Measurements from ENCODE around the gene ATRAID.

ATRAID gene

DNA sequence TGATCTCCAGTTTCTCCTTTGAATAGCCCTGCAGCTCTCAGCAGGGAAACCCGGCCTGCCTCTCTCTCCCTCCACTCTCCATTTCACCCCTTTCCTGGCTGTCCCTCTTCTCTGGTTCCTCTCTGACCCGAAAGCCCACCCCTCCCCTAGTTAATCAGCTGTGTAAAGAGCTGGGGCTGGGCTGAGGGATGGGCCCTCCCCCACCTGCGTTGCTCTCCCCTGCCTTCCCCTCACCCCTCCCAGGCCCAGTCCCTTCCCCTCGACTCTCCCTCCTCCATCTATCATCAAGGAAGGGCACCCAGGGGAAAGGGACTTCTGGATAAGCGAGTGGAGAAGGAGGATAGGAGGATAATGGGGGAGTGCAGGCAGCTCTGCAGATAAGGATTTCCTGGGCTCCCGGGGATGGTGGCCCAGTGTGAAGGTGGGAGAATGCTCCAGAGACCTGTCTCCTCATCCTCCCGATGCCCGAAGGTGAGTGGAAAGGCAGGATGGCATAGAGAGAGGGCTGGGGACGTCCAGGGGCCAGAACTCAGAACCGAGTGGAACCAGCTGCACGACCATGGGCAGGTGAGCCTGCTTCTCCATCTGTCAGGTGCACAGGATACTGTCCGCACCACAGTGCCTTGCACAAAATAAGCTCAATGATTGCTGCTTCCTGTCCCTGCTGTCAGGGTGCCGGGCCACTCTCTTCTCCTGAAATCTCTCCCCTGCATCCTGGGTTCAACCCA is 39.0 kb downstream of the ATRAID start:
- no peak for DNase-seq (ENCODE audit: low read depth)

- no peak for DNase-seq (ENCODE audit: low read depth)
Measured at GRCh38 chr2:27251766-27252165, 39.9 kb downstream of the ATRAID start.

DNA sequence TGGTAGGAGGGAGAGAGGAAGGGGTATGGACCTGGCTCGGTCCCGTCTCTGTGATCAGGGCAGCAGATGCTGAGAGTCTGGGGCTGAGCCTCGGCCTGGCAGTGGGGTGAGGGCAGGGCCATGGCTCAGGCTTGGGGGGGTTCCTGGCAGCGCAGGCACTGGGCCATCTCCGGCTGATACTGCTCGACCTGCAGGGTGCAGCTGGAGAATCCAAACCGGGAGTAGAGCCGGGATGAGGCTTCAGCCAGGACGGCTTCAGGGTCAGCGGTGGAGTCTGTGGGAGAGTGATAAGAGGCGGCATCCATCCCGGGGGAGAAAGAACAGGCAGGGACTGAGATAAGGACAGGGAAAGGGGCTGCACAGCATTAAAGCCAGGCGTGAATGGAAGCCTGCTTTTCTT is 43.3 kb downstream of the ATRAID start:
- peak; percentile 12 for DNase-seq (ENCODE audit: low read depth)

GRCh38 chr2:27255660-27256059 is 43.8 kb downstream of the ATRAID start:
- peak; percentile 18 for DNase-seq (ENCODE audit: low read depth)

GRCh38 chr2:27256855-27257454 is 45.1 kb downstream of the ATRAID start:
- no peak for DNase-seq (ENCODE audit: low read depth)

DNA sequence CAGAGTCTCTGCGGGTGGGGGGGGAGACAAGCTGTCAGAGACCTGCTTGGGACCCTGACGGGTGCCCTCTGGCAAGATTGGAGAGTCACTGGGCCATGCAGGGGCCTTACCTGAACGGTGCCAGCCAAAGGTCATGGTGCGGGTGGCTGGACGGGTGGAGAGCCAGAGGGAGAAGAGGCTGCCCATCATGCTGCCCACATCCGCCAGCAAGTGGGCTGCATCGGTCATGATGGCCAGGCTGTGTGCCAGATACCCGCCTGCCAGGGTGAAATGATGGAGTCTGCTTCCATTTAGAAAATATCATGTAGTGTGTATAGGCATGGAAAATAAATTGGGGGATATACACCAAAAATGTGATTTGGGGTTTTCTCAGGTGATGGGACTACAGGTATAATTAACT is 46.2 kb downstream of the ATRAID start:
- DNase-seq (ENCODE audit: low read depth) = no peak

GRCh38 chr2:27261241-27261925 is 49.5 kb downstream of the ATRAID start:
- no peak for DNase-seq (ENCODE audit: low read depth)

- no peak for DNase-seq (ENCODE audit: low read depth)
Measured at GRCh38 chr2:27261926-27262298, 50.1 kb downstream of the ATRAID start.

GRCh38 chr2:27262379-27263286 is 50.8 kb downstream of the ATRAID start, which contains the start of gene SLC30A3:
TSS of gene SLC30A3 (minus strand) at chr2:27263047. CDS start at chr2:27262906, 141 bp downstream.
- DNase-seq (ENCODE audit: low read depth) = peak; percentile 13

- DNase-seq (ENCODE audit: low read depth) = no peak
Measured at GRCh38 chr2:27263287-27264252, 51.7 kb downstream of the ATRAID start.

- DNase-seq (ENCODE audit: low read depth) = no peak
Measured at GRCh38 chr2:27264253-27264752, 52.5 kb downstream of the ATRAID start.

GRCh38 chr2:27264753-27265535 is 53.1 kb downstream of the ATRAID start:
- DNase-seq (ENCODE audit: low read depth) = peak; percentile 11

- no peak for DNase-seq (ENCODE audit: low read depth)
Measured at GRCh38 chr2:27265536-27265870, 53.7 kb downstream of the ATRAID start.

Measured in amniotic epithelial cell (primary cell).